GM18498 (cell line): ENCODE data around the gene UTP11.
"Not testable (repeated sequence)": the region's sequence is repeated elsewhere in the genome, so short reads cannot be mapped to it uniquely, and the experiment has no call there.

Source experiments
- ATAC-seq: cut with Tn5 transposase; IDR thresholded peaks from one replicate; pipeline ENCODE4 v1.9.1; 2021; ENCODE audit warnings: mild to moderate bottlenecking, moderate library complexity; ENCODE audit not compliant: unreplicated experiment

UTP11 gene

GRCh38 chr1:38027201-38028104 lies 14.9 kb downstream of the UTP11 start:
- ATAC-seq, result no peak

GRCh38 chr1:38028105-38028591 lies 15.6 kb downstream of the UTP11 start:
- ATAC-seq, result peak; percentile 78

DNA sequence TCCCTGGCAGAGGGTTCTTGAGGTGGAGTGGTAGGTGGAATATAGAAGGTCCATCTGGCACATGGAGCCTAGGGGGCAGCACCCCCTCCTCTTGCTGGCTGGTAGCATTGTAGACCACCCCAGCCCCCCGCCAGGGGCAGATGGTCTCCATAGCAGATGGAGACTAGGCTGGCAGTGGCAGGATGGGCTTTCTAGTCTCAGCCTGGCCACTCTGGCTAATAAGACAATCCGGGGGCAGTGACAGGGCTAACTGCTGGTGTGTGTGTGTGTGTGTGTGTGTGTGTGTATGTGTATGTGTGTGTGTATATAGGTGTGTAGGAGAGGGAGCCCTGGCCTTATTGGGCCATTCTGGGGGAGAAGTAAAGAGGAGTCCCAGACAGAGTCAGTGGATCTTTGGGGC lies 16.1 kb downstream of the UTP11 start:
- no peak for ATAC-seq

DNA sequence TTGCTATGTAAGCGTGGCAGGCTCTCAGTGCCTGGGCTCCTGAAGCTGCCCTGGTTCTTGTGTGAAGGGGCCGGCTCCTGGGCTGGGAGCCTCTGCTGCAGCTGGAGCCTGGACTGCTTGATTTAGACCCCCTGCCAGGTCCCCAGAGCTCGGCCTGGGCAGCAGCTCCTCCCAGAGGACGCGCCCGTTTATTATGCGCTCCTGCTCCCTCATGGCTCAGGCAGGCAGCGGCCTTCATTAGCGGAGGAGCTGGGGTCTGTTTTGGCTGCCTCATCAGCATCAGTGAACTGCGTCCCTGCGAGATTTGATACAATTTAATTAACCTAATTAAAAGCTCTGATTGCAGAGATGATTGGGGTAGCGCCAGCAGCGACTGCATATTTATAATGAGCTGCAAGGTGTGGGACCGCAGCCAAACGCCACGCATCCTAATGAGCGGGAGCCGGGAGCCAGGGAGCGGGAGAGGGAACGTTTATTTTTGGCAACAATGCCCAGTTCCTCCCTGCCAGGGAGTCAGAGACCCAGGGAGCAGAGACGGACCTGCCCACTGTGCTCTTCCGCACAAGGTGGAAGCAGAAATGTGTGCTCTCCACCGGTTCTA lies 16.6 kb downstream of the UTP11 start:
- ATAC-seq, result no peak

DNA sequence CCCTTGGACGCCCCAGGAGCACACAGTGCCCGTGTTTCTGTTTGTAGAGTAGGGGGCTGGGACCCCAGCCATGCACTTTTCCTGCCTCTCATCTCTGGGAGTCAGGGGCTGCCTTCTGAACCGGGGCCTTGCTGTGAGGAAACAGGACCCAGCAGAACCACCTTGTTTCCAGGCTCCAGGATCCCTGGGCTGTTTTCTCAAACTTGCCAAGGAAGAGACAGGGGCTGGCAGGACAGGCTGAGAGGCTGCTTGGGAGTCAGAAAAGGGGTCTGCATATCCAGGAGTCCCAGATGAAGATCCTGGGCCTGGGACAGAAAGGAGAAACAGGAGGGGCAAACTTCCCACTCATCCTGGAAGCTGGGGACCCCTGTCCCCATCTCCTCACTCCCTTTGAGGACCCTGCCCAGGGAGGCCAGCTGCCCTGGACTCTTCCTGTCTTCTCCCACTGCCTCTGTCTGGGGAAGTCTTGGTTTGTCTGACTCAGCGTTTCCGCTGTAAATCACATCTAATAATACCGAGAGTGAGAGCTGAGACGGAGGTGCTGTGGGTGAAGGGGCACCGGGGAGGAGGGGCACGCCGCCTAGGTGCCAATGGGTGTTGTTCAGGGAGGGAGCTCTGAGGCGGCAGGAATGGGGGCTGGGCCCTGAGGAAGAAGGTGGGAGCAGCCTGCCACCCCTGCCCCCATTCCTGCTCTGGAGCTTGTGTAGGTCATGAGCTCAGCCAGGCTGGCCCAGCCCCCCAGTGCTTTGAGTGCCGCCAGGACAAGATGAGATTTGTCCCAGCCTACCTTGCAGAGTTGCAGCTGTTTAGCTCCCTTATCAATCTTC lies 17.4 kb downstream of the UTP11 start:
- peak; percentile 52 for ATAC-seq

- ATAC-seq, result no peak
Measured at GRCh38 chr1:38030596-38031512, 18.3 kb downstream of the UTP11 start.

DNA sequence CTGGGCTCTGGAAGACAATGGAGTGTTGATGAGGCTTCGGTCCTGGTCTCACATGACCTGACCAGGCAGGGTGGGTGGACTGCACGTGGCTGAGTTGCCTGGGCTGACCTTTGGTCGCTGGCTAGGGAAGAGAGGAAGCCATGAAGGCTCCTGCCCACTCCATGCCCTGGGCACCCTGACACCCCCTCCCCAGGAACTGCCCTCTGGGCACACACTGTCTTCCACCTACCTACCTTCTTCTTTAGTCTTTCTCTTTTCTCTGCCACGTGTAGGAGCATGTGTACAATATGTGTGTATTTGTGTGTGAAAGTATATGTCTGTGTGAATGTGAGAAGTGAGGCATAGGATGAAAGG lies 19.0 kb downstream of the UTP11 start:
- no peak for ATAC-seq

- not testable (repeated sequence) for ATAC-seq
Measured at GRCh38 chr1:38032992-38033391, 20.5 kb downstream of the UTP11 start.

GRCh38 chr1:38034871-38035270 lies 22.3 kb downstream of the UTP11 start:
- ATAC-seq, result no peak

DNA sequence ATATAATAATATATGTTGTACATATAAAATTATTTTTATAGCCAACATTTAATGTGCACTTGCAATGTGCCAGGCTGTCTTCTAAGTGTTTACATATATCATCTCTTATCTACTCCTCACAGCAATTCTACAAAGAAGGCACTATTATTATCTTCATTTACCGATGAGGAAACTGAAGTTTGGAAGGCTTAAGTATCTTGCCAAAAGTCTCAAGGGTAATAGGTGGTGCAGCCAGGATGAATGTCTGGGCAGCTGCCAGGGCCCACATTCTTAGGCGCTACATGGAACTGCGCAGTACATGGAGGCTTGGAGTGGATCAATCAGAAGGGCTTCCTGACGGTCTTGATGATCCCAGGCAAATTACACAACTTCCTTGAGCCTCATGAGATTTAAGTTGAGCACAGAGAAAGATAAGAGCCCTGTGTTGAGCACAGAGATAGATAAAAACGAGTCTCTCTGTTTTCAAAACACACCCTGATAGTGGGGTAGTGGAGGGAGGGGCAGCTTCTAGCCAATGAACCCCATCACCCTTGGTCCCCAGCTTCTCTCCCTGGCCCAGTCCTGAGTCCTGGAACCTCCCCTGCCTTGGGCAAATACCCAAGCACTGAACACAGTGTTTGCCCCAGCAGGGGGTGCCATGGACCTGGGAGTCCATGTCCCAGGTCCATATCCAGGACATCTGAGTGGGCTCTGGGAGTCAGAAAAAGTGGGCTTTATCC lies 24.8 kb downstream of the UTP11 start:
- ATAC-seq, result no peak

- no peak for ATAC-seq
Measured at GRCh38 chr1:38038861-38039260, 26.3 kb downstream of the UTP11 start.

GRCh38 chr1:38039331-38040088 lies 27.0 kb downstream of the UTP11 start:
- no peak for ATAC-seq

- ATAC-seq, result no peak
Measured at GRCh38 chr1:38041936-38042834, 29.7 kb downstream of the UTP11 start.

- no peak for ATAC-seq
Measured at GRCh38 chr1:38043036-38043747, 30.7 kb downstream of the UTP11 start.

DNA sequence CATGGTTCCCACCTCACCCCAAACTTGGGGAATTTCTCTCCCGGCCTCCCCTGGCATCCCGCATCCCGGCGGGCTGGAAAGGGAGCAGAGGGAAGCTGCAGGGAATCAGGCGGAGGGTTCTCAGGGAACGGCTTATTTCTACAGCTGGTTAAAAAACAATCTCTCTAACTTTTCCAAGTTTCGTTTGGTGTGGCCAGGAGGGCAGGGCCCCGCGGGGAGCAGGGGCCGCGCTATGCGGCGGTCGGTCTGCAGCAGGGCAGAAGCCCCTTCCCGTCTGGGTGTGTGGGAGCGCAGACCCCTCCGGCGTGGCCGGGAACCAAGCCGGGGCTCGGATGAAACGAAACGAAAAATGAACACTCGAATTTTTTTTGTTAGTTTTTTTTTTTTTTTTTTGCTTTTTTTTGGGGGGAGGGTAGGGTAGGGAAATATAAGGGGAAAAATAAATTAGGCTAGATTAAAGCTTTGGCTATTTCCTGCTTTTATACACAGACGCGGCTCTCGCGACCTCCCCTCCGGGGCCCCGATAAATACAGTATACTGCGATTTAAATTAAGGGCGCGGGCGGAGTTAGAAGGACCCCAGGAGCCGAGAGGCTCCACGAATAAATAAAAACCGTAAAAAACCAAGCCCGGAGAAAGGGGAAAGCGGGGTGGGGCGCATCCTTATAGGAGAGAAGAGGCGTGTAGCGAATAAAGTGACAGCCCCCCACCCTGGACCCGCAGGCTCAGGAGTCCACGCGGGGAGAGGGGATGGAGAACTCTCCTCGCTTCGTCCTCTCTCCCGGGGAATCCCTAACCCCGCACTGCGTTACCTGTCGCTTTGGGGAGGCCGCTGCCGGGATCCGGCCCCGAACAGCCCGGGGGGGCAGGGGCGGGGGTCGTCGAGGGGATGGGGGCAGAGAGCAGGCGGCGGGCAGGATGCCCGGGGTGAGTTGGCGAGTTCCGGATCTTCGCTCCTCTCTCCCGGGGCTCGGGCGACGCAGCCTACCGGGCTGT lies 32.0 kb downstream of the UTP11 start:
- no peak for ATAC-seq
